Measurements from ENCODE around the gene ODAD3. TPM values are rescaled to one million over a fixed set of nuclear protein-coding genes. Genes with fewer than 3 reads are reported as not detected.

ODAD3 gene
- total and polyA plus RNA-seq, 2 experiments from 2014 or later, result 1.3 to 1.9 TPM

DNA sequence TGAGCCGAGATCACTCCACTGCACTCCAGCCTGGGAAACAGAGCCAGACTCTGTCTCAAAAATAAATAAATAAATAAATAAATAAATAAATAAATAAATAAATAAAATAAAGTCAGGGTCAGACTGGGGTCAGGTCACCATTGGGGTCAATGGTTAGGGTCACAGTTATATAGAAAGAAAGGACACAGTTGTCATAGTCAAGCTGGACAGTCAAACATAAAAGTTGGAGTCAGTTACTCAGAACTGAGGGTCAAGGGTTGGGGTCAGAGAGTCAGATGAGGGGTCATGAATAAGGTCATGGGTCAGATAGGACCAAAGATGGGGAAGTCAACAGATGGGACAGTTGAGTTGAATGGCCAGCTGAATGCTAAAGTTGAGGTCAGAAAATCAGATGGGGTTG is 34.1 kb downstream of the ODAD3 start:
- DNase-seq (ENCODE audit: low spot score), result no peak
- Histone ChIP-seq H4K20me1 (ENCODE audit: insufficient read depth, poor library complexity, severe bottlenecking) (no peaks in the 10 kb centered on the region), H3K9me3 (ENCODE audit: low read depth) (no peaks in the 10 kb centered on the region), H2AFZ (no peak overlapping the region), H3K36me3 (replicated peaks; ENCODE audit: insufficient read depth, low read depth) (no peaks in the 10 kb centered on the region), H3K27ac (no peak overlapping the region), H3K4me3 (no peak overlapping the region), H3K79me2 (no peaks in the 10 kb centered on the region), H3K9me2 (replicated peaks; ENCODE audit: insufficient read depth) (no peaks in the 10 kb centered on the region), H3K4me2 (no peak overlapping the region), H3K27me3 (no peaks in the 10 kb centered on the region), H3K4me1 (ENCODE audit: insufficient read depth) (no peaks in the 10 kb centered on the region)
- TF ChIP-seq EZH2 (IDR thresholded peaks at IDR 0.05; ENCODE audit: borderline replicate concordance) (no peak), EZH2phosphoT487 (IDR thresholded peaks at IDR 0.05; ENCODE audit: low read depth, severe bottlenecking, unreplicated experiment) (no peak)
- TF ChIP-seq, protein P1, sequence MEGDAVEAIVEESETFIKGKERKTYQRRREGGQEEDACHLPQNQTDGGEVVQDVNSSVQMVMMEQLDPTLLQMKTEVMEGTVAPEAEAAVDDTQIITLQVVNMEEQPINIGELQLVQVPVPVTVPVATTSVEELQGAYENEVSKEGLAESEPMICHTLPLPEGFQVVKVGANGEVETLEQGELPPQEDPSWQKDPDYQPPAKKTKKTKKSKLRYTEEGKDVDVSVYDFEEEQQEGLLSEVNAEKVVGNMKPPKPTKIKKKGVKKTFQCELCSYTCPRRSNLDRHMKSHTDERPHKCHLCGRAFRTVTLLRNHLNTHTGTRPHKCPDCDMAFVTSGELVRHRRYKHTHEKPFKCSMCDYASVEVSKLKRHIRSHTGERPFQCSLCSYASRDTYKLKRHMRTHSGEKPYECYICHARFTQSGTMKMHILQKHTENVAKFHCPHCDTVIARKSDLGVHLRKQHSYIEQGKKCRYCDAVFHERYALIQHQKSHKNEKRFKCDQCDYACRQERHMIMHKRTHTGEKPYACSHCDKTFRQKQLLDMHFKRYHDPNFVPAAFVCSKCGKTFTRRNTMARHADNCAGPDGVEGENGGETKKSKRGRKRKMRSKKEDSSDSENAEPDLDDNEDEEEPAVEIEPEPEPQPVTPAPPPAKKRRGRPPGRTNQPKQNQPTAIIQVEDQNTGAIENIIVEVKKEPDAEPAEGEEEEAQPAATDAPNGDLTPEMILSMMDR (IDR thresholded peaks at IDR 0.05; ENCODE audit: poor library complexity), result no peak
- WGBS (ENCODE audit: low lambda C conversion rate, missing lambda C conversion rate), result 95% methylated on average over 1 of the region's 1 CpG

DNA sequence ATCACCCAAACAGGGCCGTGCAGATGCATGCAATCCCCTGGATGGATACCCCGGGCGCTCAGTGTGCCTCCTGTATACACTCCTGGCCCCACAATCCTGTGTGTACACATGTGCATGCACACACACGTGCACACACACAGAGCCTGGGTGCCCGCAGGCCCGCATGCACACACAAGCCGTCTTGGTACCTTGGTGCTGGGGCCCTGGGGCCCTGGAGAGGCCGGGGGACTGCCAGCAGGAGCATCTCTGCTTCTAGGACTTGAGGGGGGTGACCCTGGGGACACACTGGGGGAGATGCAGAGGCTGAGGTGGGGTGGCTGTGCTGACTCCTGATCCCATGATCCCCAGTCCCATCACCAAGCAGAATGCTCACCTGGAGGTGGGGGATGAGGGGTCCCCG is 35.3 kb downstream of the ODAD3 start:
- no peaks in the 10 kb centered on the region for H3K79me2 ChIP-seq
- H3K27ac ChIP-seq, result no peak overlapping the region
- no peak for DNase-seq (ENCODE audit: low spot score)
- H2AFZ ChIP-seq, result no peak overlapping the region
- no peaks in the 10 kb centered on the region for H3K9me3 ChIP-seq (ENCODE audit: low read depth)
- no peaks in the 10 kb centered on the region for H3K9me2 ChIP-seq (replicated peaks; ENCODE audit: insufficient read depth)
- H3K27me3 ChIP-seq, result no peaks in the 10 kb centered on the region
- H3K4me1 ChIP-seq (ENCODE audit: insufficient read depth), result no peaks in the 10 kb centered on the region
- H3K4me2 ChIP-seq, result no peak overlapping the region
- no peak overlapping the region for H3K4me3 ChIP-seq
- TF ChIP-seq EZH2phosphoT487 (IDR thresholded peaks at IDR 0.05; ENCODE audit: low read depth, severe bottlenecking, unreplicated experiment), result no peak
- no peak for TF ChIP-seq EZH2 (IDR thresholded peaks at IDR 0.05; ENCODE audit: borderline replicate concordance)
- TF ChIP-seq, protein P1 (IDR thresholded peaks at IDR 0.05; ENCODE audit: poor library complexity), result no peak
- no peaks in the 10 kb centered on the region for H3K36me3 ChIP-seq (replicated peaks; ENCODE audit: insufficient read depth, low read depth)
- WGBS (ENCODE audit: low lambda C conversion rate, missing lambda C conversion rate), result 95% methylated on average over 9 of the region's 9 CpGs
- no peaks in the 10 kb centered on the region for H4K20me1 ChIP-seq (ENCODE audit: insufficient read depth, poor library complexity, severe bottlenecking)

DNA sequence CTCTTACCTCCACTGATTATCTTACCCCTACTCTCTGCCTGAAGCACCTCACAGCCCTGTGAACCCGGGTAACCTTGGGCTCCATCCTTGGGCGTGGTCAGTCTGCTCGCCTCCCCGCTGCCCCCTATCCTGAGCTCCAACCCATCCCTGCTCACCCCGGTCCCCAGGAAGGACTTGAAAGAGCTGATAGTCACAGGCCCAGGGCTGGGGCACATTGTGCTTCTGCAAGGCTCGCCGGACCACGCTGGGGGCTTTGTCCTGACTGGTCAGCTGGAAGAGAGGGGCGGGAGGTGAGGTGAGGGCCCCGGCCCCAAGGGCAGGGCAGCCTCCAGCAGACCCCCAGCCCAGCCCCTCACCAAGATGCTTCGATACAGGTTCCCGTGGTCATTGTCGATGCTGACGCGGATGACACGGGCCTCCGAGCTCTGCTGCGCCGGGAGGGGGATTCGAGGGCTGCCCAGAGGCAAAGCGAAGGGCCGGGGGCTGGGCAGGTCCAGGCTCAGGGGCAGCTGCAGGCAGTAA is 37.8 kb downstream of the ODAD3 start:
- no peak overlapping the region for H3K4me2 ChIP-seq
- no peaks in the 10 kb centered on the region for H3K27me3 ChIP-seq
- no peak for DNase-seq (ENCODE audit: low spot score)
- H3K79me2 ChIP-seq, result no peaks in the 10 kb centered on the region
- no peaks in the 10 kb centered on the region for H3K9me3 ChIP-seq (ENCODE audit: low read depth)
- WGBS (ENCODE audit: low lambda C conversion rate, missing lambda C conversion rate), result 97% methylated on average over 21 of the region's 22 CpGs
- no peaks in the 10 kb centered on the region for H3K4me1 ChIP-seq (ENCODE audit: insufficient read depth)
- no peak overlapping the region for H3K4me3 ChIP-seq
- no peaks in the 10 kb centered on the region for H3K36me3 ChIP-seq (replicated peaks; ENCODE audit: insufficient read depth, low read depth)
- TF ChIP-seq EZH2phosphoT487 (IDR thresholded peaks at IDR 0.05; ENCODE audit: low read depth, severe bottlenecking, unreplicated experiment) (no peak), EZH2 (IDR thresholded peaks at IDR 0.05; ENCODE audit: borderline replicate concordance) (no peak)
- TF ChIP-seq, protein P1 (IDR thresholded peaks at IDR 0.05; ENCODE audit: poor library complexity), result no peak
- no peaks in the 10 kb centered on the region for H3K9me2 ChIP-seq (replicated peaks; ENCODE audit: insufficient read depth)
- H3K27ac ChIP-seq, result no peak overlapping the region
- no peaks in the 10 kb centered on the region for H4K20me1 ChIP-seq (ENCODE audit: insufficient read depth, poor library complexity, severe bottlenecking)
- no peak overlapping the region for H2AFZ ChIP-seq

All from hepatocyte (in vitro differentiated cells).